ENCODE results near the gene ZC3H13. TPM values are rescaled to one million over a fixed set of nuclear protein-coding genes. Genes with fewer than 3 reads are reported as not detected.

The ZC3H13 gene
- total RNA-seq, 1 donor from 2014 or later = 30.2 TPM

- Histone ChIP-seq H3K9me3 (no peaks in the 10 kb centered on the region), H3K27ac (no peak overlapping the region), H3K4me3 (no peak overlapping the region), H3K27me3 (no peaks in the 10 kb centered on the region), H3K4me1 (no peaks in the 10 kb centered on the region), H3K36me3 (no peaks in the 10 kb centered on the region)
- DNase-seq (ENCODE audit: extremely low spot score in 2 of 2) = no peak
- intact Hi-C loops (cut with DNase I) = no loop called here
- no peak for TF ChIP-seq POLR2AphosphoS5 (IDR thresholded peaks at IDR 0.05; ENCODE audit: insufficient read depth in 1 of 2, low read depth in 1 of 2)
- no peak for TF ChIP-seq CTCF (IDR thresholded peaks at IDR 0.05)
- no peak for TF ChIP-seq POLR2A (IDR thresholded peaks at IDR 0.05)
Measured at GRCh38 chr13:45921162-45921736, 131.3 kb downstream of the ZC3H13 start.

- no peak for DNase-seq (ENCODE audit: extremely low spot score in 2 of 2)
- TF ChIP-seq POLR2A (IDR thresholded peaks at IDR 0.05) = no peak
- TF ChIP-seq CTCF (IDR thresholded peaks at IDR 0.05) = no peak
- no peak for TF ChIP-seq POLR2AphosphoS5 (IDR thresholded peaks at IDR 0.05; ENCODE audit: insufficient read depth in 1 of 2, low read depth in 1 of 2)
Measured at GRCh38 chr13:45918597-45918996, 133.9 kb downstream of the ZC3H13 start.

GRCh38 chr13:45917019-45917418 is 135.5 kb downstream of the ZC3H13 start:
- Histone ChIP-seq H3K4me3 (no peak overlapping the region), H3K27me3 (no peaks in the 10 kb centered on the region), H3K9me3 (no peaks in the 10 kb centered on the region), H3K36me3 (no peaks in the 10 kb centered on the region), H3K4me1 (no peaks in the 10 kb centered on the region), H3K27ac (no peak overlapping the region)
- intact Hi-C loops (cut with DNase I) = no loop called here
- TF ChIP-seq POLR2A (IDR thresholded peaks at IDR 0.05) (no peak), CTCF (IDR thresholded peaks at IDR 0.05) (no peak), POLR2AphosphoS5 (IDR thresholded peaks at IDR 0.05; ENCODE audit: insufficient read depth in 1 of 2, low read depth in 1 of 2) (no peak)
- DNase-seq (ENCODE audit: extremely low spot score in 2 of 2) = no peak

More at GRCh38 chr13:45918597-45918996, 133.9 kb downstream of the ZC3H13 start:
- Histone ChIP-seq H3K36me3 (no peaks in the 10 kb centered on the region), H3K27me3 (no peaks in the 10 kb centered on the region), H3K27ac (no peak overlapping the region), H3K9me3 (no peaks in the 10 kb centered on the region), H3K4me1 (no peaks in the 10 kb centered on the region), H3K4me3 (no peak overlapping the region)
- intact Hi-C loops (cut with DNase I) = no loop called here

- H3K27ac ChIP-seq = no peak overlapping the region
- DNase-seq (ENCODE audit: extremely low spot score in 2 of 2) = no peak
- TF ChIP-seq POLR2A (IDR thresholded peaks at IDR 0.05) (no peak), POLR2AphosphoS5 (IDR thresholded peaks at IDR 0.05; ENCODE audit: insufficient read depth in 1 of 2, low read depth in 1 of 2) (no peak), CTCF (IDR thresholded peaks at IDR 0.05) (no peak)
- H3K9me3 ChIP-seq = no peaks in the 10 kb centered on the region
- intact Hi-C loops (cut with DNase I) = no loop called here
- no peak overlapping the region for H3K4me3 ChIP-seq
- H3K36me3 ChIP-seq = no peaks in the 10 kb centered on the region
- no peaks in the 10 kb centered on the region for H3K4me1 ChIP-seq
- no peaks in the 10 kb centered on the region for H3K27me3 ChIP-seq
Measured at GRCh38 chr13:45915686-45916439, 136.7 kb downstream of the ZC3H13 start.

GRCh38 chr13:45909673-45910072 is 142.9 kb downstream of the ZC3H13 start:
- H3K36me3 ChIP-seq = no peaks in the 10 kb centered on the region
- no peak for DNase-seq (ENCODE audit: extremely low spot score in 2 of 2)
- H3K27ac ChIP-seq = no peak overlapping the region
- intact Hi-C loops (cut with DNase I) = no loop called here
- no peaks in the 10 kb centered on the region for H3K9me3 ChIP-seq
- TF ChIP-seq POLR2AphosphoS5 (IDR thresholded peaks at IDR 0.05; ENCODE audit: insufficient read depth in 1 of 2, low read depth in 1 of 2) = no peak
- TF ChIP-seq POLR2A (IDR thresholded peaks at IDR 0.05) = no peak
- no peak for TF ChIP-seq CTCF (IDR thresholded peaks at IDR 0.05)
- H3K27me3 ChIP-seq = no peaks in the 10 kb centered on the region
- H3K4me3 ChIP-seq = no peak overlapping the region
- H3K4me1 ChIP-seq = no peaks in the 10 kb centered on the region

All from vagina (tissue), 2 donors.